G401 (cell line): Measurements from ENCODE around the gene TCTN3. TPM values are rescaled to one million over a fixed set of nuclear protein-coding genes. Genes with fewer than 3 reads are reported as not detected.
"Not testable (repeated sequence)": the region's sequence is repeated elsewhere in the genome, so short reads cannot be mapped to it uniquely, and the experiment has no call there.

Source experiments
- DNase-seq: peaks from one replicate; pipeline ENCODE4 v3.0.0-alpha.2; 2015; ENCODE audit warnings: low spot score
- in situ Hi-C: cut with HindIII; loops from 2 replicates; pipeline ENCODE4 v1.10.0; 2016; ENCODE audit warnings: low sequenced_read_pairs, mixed read lengths
- total RNA-seq: library from RNA; depleted of rRNA; stranded (reverse); fragments of >200 nt; shearing (Covaris generic); gene quantifications from 2 replicates; pipeline ENCODE4 v1.2.3, GENCODE V29; 2014; rRNA removed

Gene TCTN3
- total RNA-seq, 1 experiment from 2014 or later: 46.0 TPM

- in situ Hi-C loops: no loop called here
- no peak for DNase-seq
Observed at GRCh38 chr10:95644901-95645300, 48.8 kb downstream of the TCTN3 start.

DNA sequence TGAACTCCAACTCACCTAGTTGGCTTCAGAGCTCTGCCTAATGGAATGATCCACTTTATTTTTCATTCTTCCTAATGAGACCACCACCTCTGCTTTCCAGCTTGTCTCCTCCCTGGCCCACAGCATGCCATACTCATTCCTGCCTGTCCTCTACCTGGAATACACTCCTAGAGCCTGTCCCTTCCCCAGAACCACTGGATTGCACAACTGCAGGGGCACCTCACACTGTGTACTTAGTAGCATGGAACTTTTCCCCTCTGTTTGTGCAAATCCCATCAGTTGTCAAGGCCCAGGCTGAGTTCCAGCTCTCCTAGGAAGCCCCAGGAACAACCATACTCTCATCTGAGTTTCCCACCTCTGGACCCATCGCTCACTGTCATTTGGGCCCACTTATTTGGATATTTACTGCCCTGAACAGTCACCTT, 52.8 kb downstream of the TCTN3 start:
- no peak for DNase-seq
- in situ Hi-C loops: no loop called here

- in situ Hi-C loops: no loop called here
- no peak for DNase-seq
Observed at GRCh38 chr10:95637911-95638310, 55.8 kb downstream of the TCTN3 start.

GRCh38 chr10:95637140-95637539, 56.6 kb downstream of the TCTN3 start:
- in situ Hi-C loops: no loop called here
- DNase-seq: no peak

GRCh38 chr10:95635319-95635733, 58.4 kb downstream of the TCTN3 start:
- in situ Hi-C loops: no loop called here

GRCh38 chr10:95628786-95629185, 64.9 kb downstream of the TCTN3 start:
- no peak for DNase-seq
- in situ Hi-C loops: no loop called here

More at GRCh38 chr10:95635319-95635733, 58.4 kb downstream of the TCTN3 start:
- DNase-seq: no peak

DNA sequence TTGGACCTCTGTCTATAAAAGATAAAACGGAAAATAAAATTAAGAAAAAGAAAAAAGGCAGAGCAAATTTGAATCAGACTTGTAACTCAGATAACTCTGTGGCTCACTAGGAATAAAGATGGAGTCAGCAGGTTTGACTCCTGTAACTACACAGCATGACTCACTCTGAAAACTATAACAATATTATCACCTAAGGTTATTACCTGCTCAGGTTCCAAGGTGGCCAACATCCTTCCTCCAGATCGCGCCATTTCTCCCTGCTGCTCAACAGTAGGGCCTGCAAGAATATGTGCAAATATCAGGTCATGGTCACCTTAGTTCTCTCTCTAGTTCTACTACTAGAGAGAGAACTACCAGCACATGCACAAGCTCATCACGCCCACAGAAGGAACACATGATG, 67.2 kb downstream of the TCTN3 start:
- in situ Hi-C loops: no loop called here
- no peak for DNase-seq

DNA sequence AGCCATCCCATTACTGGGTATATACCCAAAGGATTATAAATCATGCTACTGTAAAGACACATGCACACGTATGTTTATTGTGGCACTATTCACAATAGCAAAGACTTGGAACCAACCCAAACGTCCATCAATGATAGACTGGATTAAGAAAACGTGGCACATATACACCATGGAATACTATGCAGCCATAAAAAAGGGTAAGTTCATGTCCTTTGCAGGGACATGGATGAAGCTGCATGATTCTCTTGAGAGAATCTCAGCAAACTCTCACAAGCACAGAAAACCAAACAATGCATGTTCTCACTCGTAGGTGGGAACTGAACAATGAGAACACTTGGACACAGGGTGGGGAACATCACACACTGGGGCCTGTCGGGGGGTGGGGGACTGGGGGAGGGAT, 73.3 kb downstream of the TCTN3 start:
- DNase-seq, in situ Hi-C loops: not testable (repeated sequence)

DNA sequence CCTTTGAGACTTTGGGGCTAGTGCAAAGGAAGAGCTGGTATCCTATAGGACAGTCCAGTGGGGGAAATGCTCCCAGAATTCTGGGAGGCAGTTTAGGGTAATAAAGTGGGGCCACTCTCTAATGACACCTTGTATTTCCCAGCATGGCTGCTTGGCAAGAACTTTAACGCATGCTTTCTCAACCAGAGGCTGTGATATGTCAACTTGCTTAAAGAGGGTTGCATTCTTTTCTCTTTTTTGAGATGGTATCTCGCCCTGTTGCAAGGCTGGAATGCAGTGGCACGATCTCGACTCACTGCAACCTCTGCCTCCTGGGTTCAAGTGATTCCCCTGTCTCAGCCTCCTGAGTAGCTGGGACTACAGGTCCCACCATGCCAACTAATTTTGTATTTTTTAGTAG, 75.6 kb downstream of the TCTN3 start:
- in situ Hi-C loops: no loop called here
- DNase-seq: no peak

GRCh38 chr10:95616446-95616845, 77.3 kb downstream of the TCTN3 start:
- in situ Hi-C loops: no loop called here
- DNase-seq: no peak

Other genes starting within 250 kb of the TCTN3 start
- gene SORBS1, start 132.6 kb downstream of the TCTN3 start, total RNA-seq: 0.18 TPM in 1 of 2 replicates, not detected in the other
- 151 and 164 TPM in 2 replicates for gene ALDH18A1, start 37.2 kb downstream of the TCTN3 start, total RNA-seq
- gene ENTPD1, start 62.2 kb upstream of the TCTN3 start, total RNA-seq: not detected in 2 replicates
- gene CC2D2B, start 214.0 kb upstream of the TCTN3 start, total RNA-seq: not detected in 2 replicates